ENCODE data around the gene NCK2.

- TF ChIP-seq, protein P1, sequence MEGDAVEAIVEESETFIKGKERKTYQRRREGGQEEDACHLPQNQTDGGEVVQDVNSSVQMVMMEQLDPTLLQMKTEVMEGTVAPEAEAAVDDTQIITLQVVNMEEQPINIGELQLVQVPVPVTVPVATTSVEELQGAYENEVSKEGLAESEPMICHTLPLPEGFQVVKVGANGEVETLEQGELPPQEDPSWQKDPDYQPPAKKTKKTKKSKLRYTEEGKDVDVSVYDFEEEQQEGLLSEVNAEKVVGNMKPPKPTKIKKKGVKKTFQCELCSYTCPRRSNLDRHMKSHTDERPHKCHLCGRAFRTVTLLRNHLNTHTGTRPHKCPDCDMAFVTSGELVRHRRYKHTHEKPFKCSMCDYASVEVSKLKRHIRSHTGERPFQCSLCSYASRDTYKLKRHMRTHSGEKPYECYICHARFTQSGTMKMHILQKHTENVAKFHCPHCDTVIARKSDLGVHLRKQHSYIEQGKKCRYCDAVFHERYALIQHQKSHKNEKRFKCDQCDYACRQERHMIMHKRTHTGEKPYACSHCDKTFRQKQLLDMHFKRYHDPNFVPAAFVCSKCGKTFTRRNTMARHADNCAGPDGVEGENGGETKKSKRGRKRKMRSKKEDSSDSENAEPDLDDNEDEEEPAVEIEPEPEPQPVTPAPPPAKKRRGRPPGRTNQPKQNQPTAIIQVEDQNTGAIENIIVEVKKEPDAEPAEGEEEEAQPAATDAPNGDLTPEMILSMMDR (conservative IDR thresholded peaks at IDR 0.05; ENCODE audit: low read depth, low read length) = no peak
- TF ChIP-seq EZH2 (IDR thresholded peaks at IDR 0.05; ENCODE audit: borderline replicate concordance, low read depth, low read length, poor library complexity, severe bottlenecking) = no peak
These were observed 139.4 kb downstream of the NCK2 start for GRCh38 chr2:105883911-105884694.

All from A673 (cell line).